Thymus (tissue), 11 donors: Measurements from ENCODE around the gene SPG7. TPM values are rescaled to one million over a fixed set of nuclear protein-coding genes. Genes with fewer than 3 reads are reported as not detected.
"Not testable (repeated sequence)": the region's sequence is repeated elsewhere in the genome, so short reads cannot be mapped to it uniquely, and the experiment has no call there.

Experiments
- DNase-seq, 9 donors: peaks; one replicate each; pipeline ENCODE4 v3.0.0-alpha.2; 2013; ENCODE audit warnings: low spot score in 9 of 9, low read depth in 6 of 9, missing footprints in 1 of 9
- H3K27ac ChIP-seq, 2 donors: one replicate each; pipeline ENCODE4 v1.5.1; 2013; ENCODE audit warnings: control low read depth in 1 of 2, low read depth in 1 of 2, low read length in 1 of 2, mild to moderate bottlenecking in 1 of 2, moderate library complexity in 1 of 2
- H3K27me3 ChIP-seq, 2 donors: one replicate each; pipeline ENCODE4 v1.5.1; 2013; ENCODE audit warnings: low read length in 1 of 2; ENCODE audit not compliant: control insufficient read depth in 2 of 2, insufficient read depth in 1 of 2
- H3K36me3 ChIP-seq, 2 donors: one replicate each; pipeline ENCODE4 v1.5.1; 2013; ENCODE audit warnings: low read length in 1 of 2, mild to moderate bottlenecking in 1 of 2, moderate library complexity in 1 of 2; ENCODE audit not compliant: control insufficient read depth in 2 of 2, insufficient read depth in 2 of 2
- H3K4me1 ChIP-seq, 2 donors: one replicate each; pipeline ENCODE4 v1.5.1; 2013; ENCODE audit warnings: low read length in 2 of 2; ENCODE audit not compliant: control insufficient read depth in 2 of 2, insufficient read depth in 2 of 2
- H3K4me3 ChIP-seq, 2 donors: one replicate each; pipeline ENCODE4 v1.5.1; 2013; ENCODE audit warnings: low read length in 2 of 2, control low read depth in 1 of 2, mild to moderate bottlenecking in 1 of 2
- H3K9me3 ChIP-seq, 2 donors: one replicate each; pipeline ENCODE4 v1.5.1; 2013; ENCODE audit warnings: low read length in 1 of 2, mild to moderate bottlenecking in 1 of 2; ENCODE audit not compliant: control insufficient read depth in 2 of 2, insufficient read depth in 1 of 2
- WGBS: extraction: QIAGEN DNeasy Blood & Tissue Kit; methylation state at CpG from one replicate; pipeline ENCODE4 v1.1.7; 2013; 5-methylcytosine and 5-hydroxymethylcytosine counted together
- polyA plus RNA-seq: library from polyadenylated mRNA; stranded (reverse); fragments of 200-250 nt; gene quantifications from one replicate; pipeline ENCODE4 v1.2.3, GENCODE V29; 2013
- total RNA-seq: library from RNA; stranded (reverse); fragments of 120-200 nt; gene quantifications from one replicate; pipeline ENCODE4 v1.2.4, GENCODE V29; 2013
- donor health status: healthy.

The SPG7 gene
- total and polyA plus RNA-seq, 2 donors = 51.9 to 164 TPM

GRCh38 chr16:89567656-89568594 lies 59.7 kb downstream of the SPG7 start:
- no peak overlapping the region for H3K27ac ChIP-seq
- H3K27me3 ChIP-seq = peaks cover 0 to 29% of the 10 kb centered on the region in 2 donors
- H3K36me3 ChIP-seq = peaks cover 19 to 31% of the 10 kb centered on the region in 2 donors
- H3K4me1 ChIP-seq = peaks cover 17 to 48% of the 10 kb centered on the region in 2 donors
- WGBS = 95% methylated on average over 30 of the region's 30 CpGs
- no peak for DNase-seq
- no peak overlapping the region for H3K4me3 ChIP-seq
- peaks cover 0 to 6% of the 10 kb centered on the region in 2 donors for H3K9me3 ChIP-seq

- 97% methylated on average over 23 of the region's 23 CpGs for WGBS
- Histone ChIP-seq H3K27ac (no peak overlapping the region), H3K27me3 (peaks cover 12 to 46% of the 10 kb centered on the region in 2 donors), H3K4me1 (peaks cover 17 to 35% of the 10 kb centered on the region in 2 donors), H3K4me3 (no peak overlapping the region), H3K36me3 (peaks cover under 1 to 13% of the 10 kb centered on the region in 2 donors), H3K9me3 (peaks cover 0 to 6% of the 10 kb centered on the region in 2 donors)
- DNase-seq = no peak
Measured at GRCh38 chr16:89569506-89570341, 61.5 kb downstream of the SPG7 start.

DNA sequence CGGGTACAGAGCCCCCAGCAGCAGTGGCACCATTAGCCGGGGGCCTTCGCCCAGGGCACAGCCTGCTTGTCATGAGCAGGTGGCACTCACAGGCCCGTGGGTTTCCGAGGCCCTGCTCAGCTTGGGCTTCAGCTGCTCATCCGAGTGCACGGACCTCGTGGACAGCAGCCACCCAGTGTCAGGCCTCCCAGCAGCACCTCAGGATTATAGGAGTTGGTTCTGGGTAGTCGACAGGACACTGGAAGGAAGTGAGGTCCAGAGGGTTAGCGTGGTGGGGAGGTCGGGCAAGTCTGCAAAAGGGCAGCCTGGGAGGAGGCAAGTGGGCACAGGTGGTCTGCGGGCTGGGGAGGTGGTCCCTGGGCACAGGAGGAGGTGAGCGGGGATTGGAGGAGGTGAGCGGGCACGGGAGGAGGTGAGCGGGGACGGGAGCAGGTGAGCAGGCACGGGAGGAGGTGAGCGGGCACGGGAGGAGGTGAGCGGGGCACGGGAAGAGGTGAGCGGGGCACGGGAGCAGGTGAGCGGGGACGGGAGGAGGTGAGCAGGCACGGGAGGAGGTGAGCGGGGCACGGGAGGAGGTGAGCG lies 62.2 kb downstream of the SPG7 start:
- peaks cover 18 to 53% of the 10 kb centered on the region in 2 donors for H3K27me3 ChIP-seq
- peaks cover 0 to 4% of the 10 kb centered on the region in 2 donors for H3K9me3 ChIP-seq
- peaks cover 13 to 35% of the 10 kb centered on the region in 2 donors for H3K4me1 ChIP-seq
- peaks cover 0 to 9% of the 10 kb centered on the region in 2 donors for H3K36me3 ChIP-seq
- DNase-seq = no peak
- no peak overlapping the region for H3K27ac ChIP-seq
- 95% methylated on average over 30 of the region's 30 CpGs for WGBS
- no peak overlapping the region for H3K4me3 ChIP-seq

GRCh38 chr16:89570983-89571598 lies 62.9 kb downstream of the SPG7 start:
- not testable (repeated sequence) for H3K4me3 ChIP-seq, H3K9me3 ChIP-seq, H3K27ac ChIP-seq, H3K36me3 ChIP-seq, DNase-seq
- Histone ChIP-seq H3K27me3 (peaks cover 25 to 51% of the 10 kb centered on the region in 2 donors), H3K4me1 (peaks cover 12 to 28% of the 10 kb centered on the region in 2 donors)
- 96% methylated on average over 36 of the region's 36 CpGs for WGBS

DNA sequence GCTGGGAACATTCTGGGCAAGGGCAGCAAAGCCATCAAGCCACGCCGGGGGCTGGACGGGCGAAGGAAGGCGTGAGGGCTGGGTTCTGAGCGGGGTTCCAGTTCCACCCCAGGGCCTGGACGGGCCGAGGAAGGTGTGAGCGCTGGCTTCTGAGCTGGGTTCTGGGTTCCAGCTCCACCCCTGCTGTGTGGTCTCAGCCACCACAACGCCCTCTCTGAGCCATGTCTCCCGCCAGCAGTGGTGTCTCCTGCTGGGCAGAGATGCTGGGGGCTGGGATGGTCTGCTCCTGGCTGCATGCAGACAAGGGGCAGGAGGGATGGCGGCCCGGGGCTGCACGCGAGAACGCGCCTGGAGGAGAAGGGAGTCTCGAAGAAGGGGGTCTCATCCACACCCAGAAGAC lies 63.4 kb downstream of the SPG7 start:
- Histone ChIP-seq H3K9me3 (no peaks in the 10 kb centered on the region), H3K4me3 (no peak overlapping the region), H3K36me3 (peaks cover 0 to 9% of the 10 kb centered on the region in 2 donors), H3K27me3 (peaks cover 30 to 55% of the 10 kb centered on the region in 2 donors), H3K27ac (no peak overlapping the region), H3K4me1 (peaks cover 11 to 26% of the 10 kb centered on the region in 2 donors)
- DNase-seq = no peak
- WGBS = 91% methylated on average over 18 of the region's 18 CpGs

GRCh38 chr16:89572073-89572484 lies 63.9 kb downstream of the SPG7 start:
- DNase-seq = no peak
- WGBS = 44% methylated on average over 14 of the region's 14 CpGs
- no peak overlapping the region for H3K27ac ChIP-seq
- H3K4me3 ChIP-seq = no peak overlapping the region
- peaks cover 0 to 9% of the 10 kb centered on the region in 2 donors for H3K36me3 ChIP-seq
- H3K9me3 ChIP-seq = peaks cover 0 to 4% of the 10 kb centered on the region in 2 donors
- peaks cover 33 to 60% of the 10 kb centered on the region in 2 donors for H3K27me3 ChIP-seq
- H3K4me1 ChIP-seq = peaks cover 11 to 26% of the 10 kb centered on the region in 2 donors

GRCh38 chr16:89572485-89573205 lies 64.4 kb downstream of the SPG7 start:
- Histone ChIP-seq H3K36me3 (peaks cover 0 to 4% of the 10 kb centered on the region in 2 donors), H3K4me3 (no peak overlapping the region), H3K4me1 (peaks cover 11 to 26% of the 10 kb centered on the region in 2 donors), H3K9me3 (peaks cover 0 to 7% of the 10 kb centered on the region in 2 donors), H3K27me3 (peaks cover 35 to 65% of the 10 kb centered on the region in 2 donors), H3K27ac (no peak overlapping the region)
- 75% methylated on average over 19 of the region's 19 CpGs for WGBS
- no peak for DNase-seq
